H1 (cell line): ENCODE measurements around the gene ZNF831. TPM values are rescaled to one million over a fixed set of nuclear protein-coding genes. Genes with fewer than 3 reads are reported as not detected.

Experiments used
- CTCF ChIA-PET: fragments of 300-600 bp; sonication (Branson Sonifier 250); formaldehyde crosslinking; loops from one replicate; lab custom pipeline; 2021; ENCODE audit not compliant: partially characterized antibody; lab: Charles Lee
- POLR2A ChIA-PET: fragments of 300-600 bp; sonication (Branson Sonifier 250); formaldehyde crosslinking; loops from one replicate; lab custom pipeline; 2021; ENCODE audit warnings: inconsistent platforms; ENCODE audit not compliant: partially characterized antibody; lab: Charles Lee
- DNase-seq, 2 experiments: peaks; one replicate each; pipeline versions ENCODE4 v3.0.0 to v3.0.0-alpha.2; 2010 to 2022; ENCODE audit warnings: low spot score in 2 of 2, low read depth in 1 of 2, mixed read lengths in 1 of 2
- FAIRE-seq: peaks from 2 replicates; lab custom pipeline; 2011; peaks lifted over from hg19 to GRCh38; lab: Jason Lieb, UNC
- H2AFZ ChIP-seq: 2 replicates; pipeline ENCODE4 v1.8.1; 2012; ENCODE audit warnings: low read length, inconsistent platforms
- H2AK5ac ChIP-seq: 2 replicates; pipeline ENCODE4 v1.6.1; 2013; ENCODE audit warnings: low read depth, low read length
- H2BK120ac ChIP-seq: replicated peaks from 2 replicates; pipeline ENCODE3; 2013; ENCODE audit warnings: low read depth, low read length, inconsistent platforms
- H2BK12ac ChIP-seq: 2 replicates; pipeline ENCODE4 v1.6.1; 2013; ENCODE audit warnings: low read depth, low read length
- H2BK15ac ChIP-seq: 2 replicates; pipeline ENCODE4 v1.6.1; 2013; ENCODE audit warnings: low read length
- H2BK20ac ChIP-seq: 2 replicates; pipeline ENCODE4 v1.6.1; 2013; ENCODE audit warnings: low read length
- H2BK5ac ChIP-seq: 2 replicates; pipeline ENCODE4 v1.6.1; 2013; ENCODE audit warnings: low read depth, low read length
- H3K14ac ChIP-seq: 2 replicates; pipeline ENCODE4 v1.6.1; 2013; ENCODE audit warnings: inconsistent platforms; ENCODE audit not compliant: insufficient read length
- H3K18ac ChIP-seq: 2 replicates; pipeline ENCODE4 v1.6.1; 2013; ENCODE audit warnings: low read length; ENCODE audit errors: extremely low read depth
- H3K23ac ChIP-seq: 2 replicates; pipeline ENCODE4 v1.6.1; 2013; ENCODE audit warnings: inconsistent platforms; ENCODE audit not compliant: insufficient read length
- H3K23me2 ChIP-seq: 2 replicates; pipeline ENCODE4 v1.6.1; 2013; ENCODE audit warnings: low read depth, low read length
- H3K27ac ChIP-seq: 2 replicates; pipeline ENCODE4 v1.6.1; 2011; ENCODE audit warnings: low read depth, low read length, inconsistent platforms
- H3K27me3 ChIP-seq, 4 experiments: replicated peaks in 1 of 4; 1 replicate in 1 of 4; 2 replicates in 3 of 4; pipeline versions ENCODE4 v1.6.1 to v1.8.1; 2011 to 2013; ENCODE audit warnings: low read length in 3 of 4, mild to moderate bottlenecking in 3 of 4, inconsistent platforms in 2 of 4, mixed read lengths in 2 of 4, moderate library complexity in 1 of 4; ENCODE audit not compliant: control insufficient read depth in 3 of 4, insufficient read depth in 3 of 4; ENCODE audit errors: extremely low read depth in 1 of 4
- H3K36me3 ChIP-seq, 4 experiments: 2 replicates each; pipeline versions ENCODE4 v1.6.1 to v1.8.1; 2011 to 2013; ENCODE audit warnings: mild to moderate bottlenecking in 4 of 4, low read length in 3 of 4, moderate library complexity in 2 of 4, control low read depth in 1 of 4, inconsistent platforms in 1 of 4; ENCODE audit not compliant: insufficient read depth in 4 of 4, control insufficient read depth in 2 of 4
- H3K4ac ChIP-seq: replicated peaks from 2 replicates; pipeline ENCODE3; 2013; ENCODE audit warnings: low read length, low read depth, mixed read lengths, inconsistent platforms; ENCODE audit not compliant: insufficient read length
- H3K4me1 ChIP-seq, 4 experiments: replicated peaks in 1 of 4; 1 replicate in 1 of 4; 2 replicates in 3 of 4; pipeline versions ENCODE4 v1.6.1 to v1.8.1; 2011 to 2013; ENCODE audit warnings: low read length in 3 of 4, inconsistent platforms in 2 of 4, mixed read lengths in 1 of 4; ENCODE audit not compliant: insufficient read depth in 4 of 4, control insufficient read depth in 3 of 4
- H3K4me2 ChIP-seq, 2 experiments: 2 replicates each; pipeline versions ENCODE4 v1.6.1 to v1.8.1; 2011 to 2013; ENCODE audit warnings: low read depth in 2 of 2, low read length in 2 of 2, control low read depth in 1 of 2, inconsistent platforms in 1 of 2, mild to moderate bottlenecking in 1 of 2; ENCODE audit not compliant: insufficient read depth in 1 of 2
- H3K4me3 ChIP-seq, 4 experiments: fragments of 200-600, 300-600 bp in 1 of 4; sonication (generic), shearing (Covaris generic), sonication (Bioruptor Twin) in 1 of 4; 2 replicates each; pipeline versions ENCODE4 v1.5.1 to v1.8.1; 2011 to 2016; ENCODE audit warnings: low read length in 4 of 4, low read depth in 3 of 4, control low read depth in 2 of 4, inconsistent platforms in 2 of 4, mild to moderate bottlenecking in 2 of 4, mixed read lengths in 1 of 4, moderate library complexity in 1 of 4; ENCODE audit not compliant: insufficient read depth in 2 of 4; ENCODE audit errors: extremely low read depth in 1 of 4
- H3K56ac ChIP-seq: replicated peaks from 2 replicates; pipeline ENCODE3; 2013; ENCODE audit warnings: low read depth, mild to moderate bottlenecking, mixed read lengths, low read length, inconsistent platforms; ENCODE audit not compliant: insufficient read length
- H3K79me1 ChIP-seq: 2 replicates; pipeline ENCODE4 v1.6.1; 2013; ENCODE audit warnings: low read depth, low read length, control low read depth
- H3K79me2 ChIP-seq, 2 experiments: 2 replicates each; pipeline versions ENCODE4 v1.6.1 to v1.8.1; 2012 to 2013; ENCODE audit warnings: low read length in 2 of 2, mild to moderate bottlenecking in 2 of 2, inconsistent platforms in 1 of 2; ENCODE audit not compliant: insufficient read depth in 2 of 2, control insufficient read depth in 1 of 2
- H3K9ac ChIP-seq, 4 experiments: replicated peaks in 1 of 4; 1 replicate in 1 of 4; 2 replicates in 3 of 4; pipeline versions ENCODE4 v1.6.1 to v1.8.1; 2011 to 2013; ENCODE audit warnings: low read depth in 3 of 4, low read length in 3 of 4, control low read depth in 2 of 4, mild to moderate bottlenecking in 2 of 4, moderate library complexity in 2 of 4, inconsistent platforms in 1 of 4; ENCODE audit errors: extremely low read depth in 1 of 4
- H3K9me3 ChIP-seq, 2 experiments: 2 replicates each; pipeline versions ENCODE4 v1.6.1 to v1.8.1; 2012 to 2013; ENCODE audit warnings: mild to moderate bottlenecking in 2 of 2, moderate library complexity in 2 of 2, control low read depth in 1 of 2, inconsistent platforms in 1 of 2, low read depth in 1 of 2, low read length in 1 of 2, mixed read lengths in 1 of 2; ENCODE audit not compliant: insufficient read depth in 2 of 2
- H4K20me1 ChIP-seq, 2 experiments: replicated peaks in 1 of 2; 2 replicates each; pipeline versions ENCODE3 to v1.8.1; 2011 to 2013; ENCODE audit warnings: inconsistent platforms in 2 of 2, low read length in 2 of 2, mild to moderate bottlenecking in 1 of 2; ENCODE audit not compliant: insufficient read depth in 2 of 2, control insufficient read depth in 1 of 2
- H4K5ac ChIP-seq: 2 replicates; pipeline ENCODE4 v1.6.1; 2013; ENCODE audit warnings: low read length, low read depth, mixed read lengths, inconsistent platforms; ENCODE audit not compliant: insufficient read length
- H4K8ac ChIP-seq: 2 replicates; pipeline ENCODE4 v1.8.0; 2013; ENCODE audit warnings: mild to moderate bottlenecking, moderate library complexity, low read length, inconsistent platforms; ENCODE audit not compliant: insufficient read depth; ENCODE audit errors: extremely low read depth
- H4K91ac ChIP-seq: replicated peaks from 2 replicates; pipeline ENCODE3; 2013; ENCODE audit warnings: low read length, mixed read lengths, inconsistent platforms; ENCODE audit not compliant: insufficient read length
- BCL11A ChIP-seq, 2 experiments: IDR thresholded peaks; one replicate each; pipeline ENCODE4 v1.6.1; 2011; ENCODE audit warnings: low read depth in 2 of 2, low read length in 2 of 2, mild to moderate bottlenecking in 2 of 2
- CBX5 ChIP-seq: fragments of 300-800, 300-1000 bp; sonication (generic); IDR thresholded peaks from 2 replicates; pipeline ENCODE4 v1.7.1; 2016; ENCODE audit warnings: antibody characterized with exemption, low read length, low read depth
- CEBPB ChIP-seq: IDR thresholded peaks from 2 replicates; pipeline ENCODE4 v1.6.1; 2012; ENCODE audit warnings: low read depth, low read length
- GABPA ChIP-seq: IDR thresholded peaks from 2 replicates; pipeline ENCODE4 v1.6.1; 2011; ENCODE audit warnings: mild to moderate bottlenecking, low read length, moderate library complexity, borderline replicate concordance; ENCODE audit not compliant: insufficient read depth
- MAFK ChIP-seq: IDR thresholded peaks from 2 replicates; pipeline ENCODE4 v1.6.1; 2012; ENCODE audit warnings: low read depth, mild to moderate bottlenecking, improper control_type of control experiment, low read length
- NANOG ChIP-seq: IDR thresholded peaks from 2 replicates; pipeline ENCODE4 v1.6.1; 2011; ENCODE audit warnings: low read length, low read depth, mild to moderate bottlenecking, inconsistent platforms; ENCODE audit not compliant: insufficient read depth, poor library complexity, severe bottlenecking
- POU5F1 ChIP-seq: IDR thresholded peaks from 2 replicates; pipeline ENCODE4 v1.6.1; 2011; ENCODE audit warnings: low read depth, mild to moderate bottlenecking, low read length, moderate library complexity
- RAD21 ChIP-seq, 2 experiments: IDR thresholded peaks in 1 of 2; conservative IDR thresholded peaks in 1 of 2; 2 replicates each; pipeline ENCODE4 v1.6.1; 2011; ENCODE audit warnings: low read depth in 2 of 2, low read length in 2 of 2, improper control_type of control experiment in 1 of 2, inconsistent platforms in 1 of 2, mild to moderate bottlenecking in 1 of 2, moderate library complexity in 1 of 2
- SRF ChIP-seq: IDR thresholded peaks from 2 replicates; pipeline ENCODE4 v1.6.1; 2011; ENCODE audit warnings: mild to moderate bottlenecking, low read depth, low read length, moderate library complexity
- WGBS, 2 experiments: shearing (Covaris generic) in 1 of 2; methylation state at CpG; one replicate each; pipeline versions ENCODE4 v1.1.6 to v1.1.7; 2013 to 2015; ENCODE audit warnings: low lambda C conversion rate in 2 of 2, mixed read lengths in 2 of 2, inconsistent platforms in 1 of 2, low coverage in 1 of 2, missing lambda C conversion rate in 1 of 2; ENCODE audit not compliant: insufficient replicate concordance in 2 of 2, insufficient coverage in 1 of 2, insufficient read length in 1 of 2; ENCODE audit errors: extremely low coverage in 1 of 2, missing lambda C conversion rate in 1 of 2; 5-methylcytosine and 5-hydroxymethylcytosine counted together
- polyA plus RNA-seq, 7 experiments: library from polyadenylated mRNA; depleted of rRNA in 3 of 7; stranded (reverse) in 5 of 7; unstranded in 2 of 7; fragments of >200 nt in 5 of 7; fragments of 200-250 nt in 2 of 7; gene quantifications; 1 replicate in 5 of 7; 2 replicates in 1 of 7; 4 replicates in 1 of 7; pipeline versions ENCODE4 v1.2.1 to v1.2.3, GENCODE V29; 2011 to 2013; ENCODE audit warnings: missing spikeins in 2 of 7, mixed read lengths in 2 of 7
- total RNA-seq: library from RNA; stranded (reverse); fragmentation: NEBNext Ultra II Directional; extraction: Animal tissue kit (Norgen Biotek cat#: 25700); gene quantifications from 2 replicates; pipeline ENCODE4 v1.2.1, GENCODE V29; 2021
- TF ChIP-seq, protein P1 (sequence below), 3 experiments: IDR thresholded peaks; 1 replicate in 2 of 3; 2 replicates in 1 of 3; pipeline versions ENCODE4 v1.5.1 to v1.6.1; 2011; ENCODE audit warnings: low read length in 3 of 3, mild to moderate bottlenecking in 3 of 3, inconsistent platforms in 2 of 3, low read depth in 1 of 3, moderate library complexity in 1 of 3; ENCODE audit not compliant: insufficient read depth in 1 of 3; ENCODE audit errors: control extremely low read depth in 1 of 3

Gene ZNF831
- total and polyA plus RNA-seq, 2 of the 8 experiments (the other 6 are each of a cell fraction or from before 2014, with no cell fraction given) = not detected

DNA sequence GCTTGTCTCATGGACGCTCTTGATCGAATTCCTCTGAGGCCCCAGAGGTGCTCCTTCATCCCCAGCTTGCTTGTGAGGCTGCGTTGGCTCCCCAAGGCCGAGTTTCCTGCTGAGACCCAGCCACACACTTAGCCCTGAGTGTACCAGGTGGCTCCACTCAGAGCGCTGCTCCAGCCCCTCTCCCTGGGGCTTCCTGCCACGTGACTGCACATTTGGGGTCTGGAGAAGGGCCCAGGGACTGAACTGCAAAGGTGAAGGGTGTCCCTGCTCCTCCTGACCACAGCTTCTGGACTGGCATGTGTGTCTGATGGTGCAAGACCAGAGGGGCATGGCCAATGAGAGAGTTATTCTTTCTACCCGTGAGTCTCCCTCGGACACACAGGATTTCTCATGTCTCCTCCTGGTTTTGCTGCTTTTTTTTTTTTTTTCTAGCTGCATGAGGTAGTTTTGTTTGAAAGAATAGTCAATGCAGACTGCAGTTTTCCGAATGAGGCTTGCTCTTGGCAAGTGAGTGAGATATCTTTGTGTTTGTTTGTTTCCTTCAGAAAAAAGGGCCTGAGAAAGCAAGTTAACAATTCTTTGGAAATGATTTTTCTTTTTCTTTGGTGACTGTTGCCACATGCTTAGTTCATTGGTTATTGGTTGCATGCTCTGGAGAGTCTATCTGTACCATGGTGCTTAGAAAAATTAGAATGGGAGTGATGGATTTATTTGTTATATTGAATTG is 3.1 kb upstream of the ZNF831 start:
- Histone ChIP-seq H4K91ac (no peak overlapping the region), H3K23ac (no peak overlapping the region), H3K56ac (no peak overlapping the region), H2BK120ac (no peak overlapping the region), H4K20me1 (no peaks in the 10 kb centered on the region), H3K4ac (no peak overlapping the region), H3K27ac (no peak overlapping the region), H3K14ac (no peak overlapping the region), H4K8ac (no peak overlapping the region), H3K4me3 (no peak overlapping the region), H3K36me3 (no peaks in the 10 kb centered on the region), H3K79me2 (no peaks in the 10 kb centered on the region), H2BK12ac (no peak overlapping the region), H3K23me2 (no peaks in the 10 kb centered on the region), H4K5ac (no peak overlapping the region), H3K4me2 (no peak overlapping the region), H3K4me1 (peaks cover 2 to 6% (median 4%) of the 10 kb centered on the region in 4 experiments; a peak in 6 of 7 replicates), H3K18ac (no peak overlapping the region), H2BK5ac (no peak overlapping the region), H2BK15ac (no peak overlapping the region), H3K27me3 (no peaks in the 10 kb centered on the region), H3K9me3 (no peaks in the 10 kb centered on the region), H2AK5ac (no peak overlapping the region), H2AFZ (no peak overlapping the region), H3K79me1 (no peaks in the 10 kb centered on the region), H2BK20ac (no peak overlapping the region), H3K9ac (no peak overlapping the region)
- ChIA-PET CTCF (interaction anchor here (1.6 to 3.4 kb wide), 2 partner anchors 72 to 680 kb away, joined by 5 to 20 read pairs; no protein-coding TSS in a partner anchor), POLR2A (no interaction called here)
- WGBS, 2 experiments = 93% methylated on average over 9 of the region's 9 CpGs; no CpG with 5 or more reads in 1 of the 2 experiments
- no peak for FAIRE-seq
- DNase-seq = no peak
- TF ChIP-seq CBX5 (no peak), POU5F1 (no peak), RAD21 (IDR thresholded peaks at IDR 0.05 in 1 of 2, conservative IDR thresholded peaks at IDR 0.05 in 1 of 2; ENCODE audit: low read depth in 2 of 2, low read length in 2 of 2) (no peak), GABPA (no peak), BCL11A (IDR thresholded peaks at IDR 0.05; ENCODE audit: low read depth in 2 of 2, low read length in 2 of 2) (no peak), CEBPB (no peak), SRF (no peak), MAFK (no peak), NANOG (no peak)
- TF ChIP-seq, protein P1, sequence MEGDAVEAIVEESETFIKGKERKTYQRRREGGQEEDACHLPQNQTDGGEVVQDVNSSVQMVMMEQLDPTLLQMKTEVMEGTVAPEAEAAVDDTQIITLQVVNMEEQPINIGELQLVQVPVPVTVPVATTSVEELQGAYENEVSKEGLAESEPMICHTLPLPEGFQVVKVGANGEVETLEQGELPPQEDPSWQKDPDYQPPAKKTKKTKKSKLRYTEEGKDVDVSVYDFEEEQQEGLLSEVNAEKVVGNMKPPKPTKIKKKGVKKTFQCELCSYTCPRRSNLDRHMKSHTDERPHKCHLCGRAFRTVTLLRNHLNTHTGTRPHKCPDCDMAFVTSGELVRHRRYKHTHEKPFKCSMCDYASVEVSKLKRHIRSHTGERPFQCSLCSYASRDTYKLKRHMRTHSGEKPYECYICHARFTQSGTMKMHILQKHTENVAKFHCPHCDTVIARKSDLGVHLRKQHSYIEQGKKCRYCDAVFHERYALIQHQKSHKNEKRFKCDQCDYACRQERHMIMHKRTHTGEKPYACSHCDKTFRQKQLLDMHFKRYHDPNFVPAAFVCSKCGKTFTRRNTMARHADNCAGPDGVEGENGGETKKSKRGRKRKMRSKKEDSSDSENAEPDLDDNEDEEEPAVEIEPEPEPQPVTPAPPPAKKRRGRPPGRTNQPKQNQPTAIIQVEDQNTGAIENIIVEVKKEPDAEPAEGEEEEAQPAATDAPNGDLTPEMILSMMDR (IDR thresholded peaks at IDR 0.05; ENCODE audit: control extremely low read depth in 1 of 3, insufficient read depth in 1 of 3, low read depth in 1 of 3, low read length in 3 of 3) = no peak
